OCI-LY7 (cell line): Measurements from ENCODE around the gene NRP1. TPM values are rescaled to one million over a fixed set of nuclear protein-coding genes. Genes with fewer than 3 reads are reported as not detected.

Experiments used
- BruUV-seq: library from RNA; stranded (reverse); fragments of 400-500 nt; replicated peaks from 2 replicates; lab custom pipeline; 2021; lab: Mats Ljungman, UMichigan
- CTCF ChIA-PET: fragments of 300-600 bp; sonication (Branson Sonifier 250); formaldehyde crosslinking; loops from one replicate; lab custom pipeline; 2022; ENCODE audit warnings: antibody characterized with exemption; ENCODE audit not compliant: unreplicated experiment; lab: Charles Lee
- POLR2A ChIA-PET: fragments of 300-600 bp; sonication (Branson Sonifier 250); formaldehyde crosslinking; loops from one replicate; lab custom pipeline; 2022; ENCODE audit warnings: antibody characterized with exemption; lab: Charles Lee
- DNase-seq: peaks from one replicate; pipeline ENCODE4 v3.0.0-alpha.2; 2015; ENCODE audit warnings: low spot score
- H2AFZ ChIP-seq: fragments of 200-600 bp; sonication (generic), shearing (Covaris generic); 2 replicates; pipeline ENCODE4 v1.6.1; 2014; ENCODE audit warnings: mild to moderate bottlenecking, antibody characterized with exemption, low read length, moderate library complexity
- H3K27ac ChIP-seq: fragments of 200-600 bp; sonication (generic); 2 replicates; pipeline ENCODE4 v1.5.1; 2014; ENCODE audit warnings: mixed run types, low read depth, mild to moderate bottlenecking, moderate library complexity, low read length, inconsistent platforms; ENCODE audit not compliant: poor library complexity, severe bottlenecking
- H3K36me3 ChIP-seq: fragments of 200-600 bp; sonication (generic); 2 replicates; pipeline ENCODE4 v1.6.1; 2014; ENCODE audit warnings: mild to moderate bottlenecking, antibody characterized with exemption, low read length, moderate library complexity, mixed read lengths; ENCODE audit not compliant: insufficient read depth
- H3K4me1 ChIP-seq: fragments of 200-600 bp; sonication (generic); 2 replicates; pipeline ENCODE4 v1.5.1; 2014; ENCODE audit warnings: mild to moderate bottlenecking, low read length; ENCODE audit not compliant: insufficient read depth, poor library complexity, severe bottlenecking
- H3K4me2 ChIP-seq: fragments of 200-600 bp; sonication (generic); 2 replicates; pipeline ENCODE4 v1.6.1; 2014; ENCODE audit warnings: mild to moderate bottlenecking, low read length
- H3K4me3 ChIP-seq: fragments of 200-600 bp; sonication (generic); 2 replicates; pipeline ENCODE4 v1.5.1; 2014; ENCODE audit warnings: mild to moderate bottlenecking, low read depth, low read length; ENCODE audit not compliant: poor library complexity, severe bottlenecking
- H3K79me2 ChIP-seq: fragments of 200-600 bp; sonication (generic); 2 replicates; pipeline ENCODE4 v1.6.1; 2016; ENCODE audit warnings: low read depth, mild to moderate bottlenecking, low read length, moderate library complexity, mixed read lengths; ENCODE audit not compliant: insufficient read depth
- H3K9me2 ChIP-seq: fragments of 200-600 bp; sonication (generic); 2 replicates; pipeline ENCODE4 v1.6.1; 2016; ENCODE audit warnings: mild to moderate bottlenecking, low read length, mixed read lengths; ENCODE audit not compliant: insufficient read depth
- H3K9me3 ChIP-seq: fragments of 200-600 bp; sonication (generic); 2 replicates; pipeline ENCODE4 v1.6.1; 2014; ENCODE audit warnings: mild to moderate bottlenecking, mixed run types, low read length, mixed read lengths
- H4K20me1 ChIP-seq: fragments of 200-600 bp; sonication (generic); 2 replicates; pipeline ENCODE4 v1.6.1; 2014; ENCODE audit warnings: mild to moderate bottlenecking, antibody characterized with exemption, low read length, moderate library complexity, mixed read lengths; ENCODE audit not compliant: insufficient read depth
- EZH2phosphoT487 ChIP-seq: fragments of 200-600 bp; sonication (generic); IDR thresholded peaks from 2 replicates; pipeline ENCODE4 v1.6.1; 2018; ENCODE audit warnings: low read depth, borderline replicate concordance, mild to moderate bottlenecking, mixed run types, antibody characterized with exemption, low read length, moderate library complexity, mixed read lengths
- intact Hi-C: fragments of 100-400 bp; cut with micrococcal nuclease; formaldehyde crosslinking; loops from one replicate; pipeline ENCODE4 v1.10.0; 2022; ENCODE audit not compliant: unreplicated experiment
- total RNA-seq, 2 experiments: library from RNA; depleted of rRNA in 1 of 2; stranded (reverse); fragments of >200 nt in 1 of 2; shearing (Covaris generic) in 1 of 2; gene quantifications; 2 replicates each; pipeline ENCODE4 v1.2.3, GENCODE V29; 2014 to 2022
- TF ChIP-seq, protein P1 (sequence below): fragments of 200-600 bp; sonication (generic); conservative IDR thresholded peaks from 2 replicates; pipeline ENCODE4 v1.5.1; 2014; ENCODE audit warnings: mild to moderate bottlenecking, antibody characterized with exemption, low read length, moderate library complexity, mixed read lengths

The NRP1 gene
- total RNA-seq, 2 experiments from 2014 or later = not detected

- H4K20me1 ChIP-seq = no peaks in the 10 kb centered on the region
- TF ChIP-seq, protein P1, sequence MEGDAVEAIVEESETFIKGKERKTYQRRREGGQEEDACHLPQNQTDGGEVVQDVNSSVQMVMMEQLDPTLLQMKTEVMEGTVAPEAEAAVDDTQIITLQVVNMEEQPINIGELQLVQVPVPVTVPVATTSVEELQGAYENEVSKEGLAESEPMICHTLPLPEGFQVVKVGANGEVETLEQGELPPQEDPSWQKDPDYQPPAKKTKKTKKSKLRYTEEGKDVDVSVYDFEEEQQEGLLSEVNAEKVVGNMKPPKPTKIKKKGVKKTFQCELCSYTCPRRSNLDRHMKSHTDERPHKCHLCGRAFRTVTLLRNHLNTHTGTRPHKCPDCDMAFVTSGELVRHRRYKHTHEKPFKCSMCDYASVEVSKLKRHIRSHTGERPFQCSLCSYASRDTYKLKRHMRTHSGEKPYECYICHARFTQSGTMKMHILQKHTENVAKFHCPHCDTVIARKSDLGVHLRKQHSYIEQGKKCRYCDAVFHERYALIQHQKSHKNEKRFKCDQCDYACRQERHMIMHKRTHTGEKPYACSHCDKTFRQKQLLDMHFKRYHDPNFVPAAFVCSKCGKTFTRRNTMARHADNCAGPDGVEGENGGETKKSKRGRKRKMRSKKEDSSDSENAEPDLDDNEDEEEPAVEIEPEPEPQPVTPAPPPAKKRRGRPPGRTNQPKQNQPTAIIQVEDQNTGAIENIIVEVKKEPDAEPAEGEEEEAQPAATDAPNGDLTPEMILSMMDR = no peak
- H3K9me3 ChIP-seq = no peaks in the 10 kb centered on the region
- no peak overlapping the region for H3K4me2 ChIP-seq
- no peaks in the 10 kb centered on the region for H3K9me2 ChIP-seq
- no peaks in the 10 kb centered on the region for H3K36me3 ChIP-seq
- H3K79me2 ChIP-seq = no peaks in the 10 kb centered on the region
- ChIA-PET CTCF (interaction anchor here (0.8 kb wide), 1 partner anchor 37 kb away, joined by 3 read pairs; no protein-coding TSS in a partner anchor), POLR2A (interaction anchor here (0.7 to 1.3 kb wide), 5 partner anchors 9 to 153 kb away, joined by 3 to 6 read pairs (median 4); no protein-coding TSS in a partner anchor)
- no TSS peak for BruUV-seq
- H2AFZ ChIP-seq = peak overlapping the region; percentile 19; the same call in 1 of the 2 replicates
- H3K4me3 ChIP-seq = no peak overlapping the region
- no peak overlapping the region for H3K27ac ChIP-seq
- no peak for DNase-seq
- H3K4me1 ChIP-seq = peaks cover 15% of the 10 kb centered on the region
- intact Hi-C loops = no loop called here
Measured at GRCh38 chr10:33133557-33133956, 200.9 kb downstream of the NRP1 start.

- BruUV-seq = no TSS peak
- peaks cover 14% of the 10 kb centered on the region for H3K4me1 ChIP-seq
- intact Hi-C loops = loop anchor here (1.0 kb wide), 1 partner anchor 124 kb away; no protein-coding TSS in a partner anchor
Measured at GRCh38 chr10:33132626-33133025, 201.8 kb downstream of the NRP1 start.

GRCh38 chr10:33129996-33130386 is 204.5 kb downstream of the NRP1 start:
- no peak overlapping the region for H3K27ac ChIP-seq
- H2AFZ ChIP-seq = no peak overlapping the region
- POLR2A ChIA-PET = interaction anchor here (0.6 to 1.4 kb wide), 3 partner anchors 14 to 21 kb away, joined by 3 to 4 read pairs (median 3); no protein-coding TSS in a partner anchor
- no peaks in the 10 kb centered on the region for H4K20me1 ChIP-seq
- H3K4me3 ChIP-seq = no peak overlapping the region
- CTCF ChIA-PET = no interaction called here
- no peak overlapping the region for H3K4me2 ChIP-seq
- no peaks in the 10 kb centered on the region for H3K9me3 ChIP-seq
- H3K36me3 ChIP-seq = no peaks in the 10 kb centered on the region
- H3K79me2 ChIP-seq = no peaks in the 10 kb centered on the region
- DNase-seq = no peak
- TF ChIP-seq, protein P1 = no peak
- no peak for TF ChIP-seq EZH2phosphoT487
- BruUV-seq = no TSS peak
- peaks cover 30% of the 10 kb centered on the region for H3K4me1 ChIP-seq
- intact Hi-C loops = no loop called here
- no peaks in the 10 kb centered on the region for H3K9me2 ChIP-seq

More at GRCh38 chr10:33132626-33133025, 201.8 kb downstream of the NRP1 start:
- Histone ChIP-seq H2AFZ (peak overlapping the region; percentile 64), H4K20me1 (no peaks in the 10 kb centered on the region), H3K4me2 (peak overlapping the region; percentile 10; the same call in 1 of the 2 replicates), H3K27ac (no peak overlapping the region), H3K9me3 (no peaks in the 10 kb centered on the region), H3K4me3 (no peak overlapping the region), H3K79me2 (no peaks in the 10 kb centered on the region), H3K36me3 (no peaks in the 10 kb centered on the region), H3K9me2 (no peaks in the 10 kb centered on the region)
- TF ChIP-seq, protein P1 = peak; percentile 82
- TF ChIP-seq EZH2phosphoT487 = no peak
- ChIA-PET CTCF (no interaction called here), POLR2A (interaction anchor here (0.7 to 1.7 kb wide), 3 partner anchors 26 to 152 kb away, joined by 3 to 4 read pairs (median 4); no protein-coding TSS in a partner anchor)
- DNase-seq = peak; percentile 78
